GM19193 (cell line): ENCODE data around the gene SYT13.

Source experiments
- POLR2A ChIP-seq: IDR thresholded peaks from 4 replicates; pipeline ENCODE4 v1.6.1; 2011; ENCODE audit not compliant: insufficient read depth, insufficient read length; ENCODE audit errors: extremely low read depth

Gene SYT13

DNA sequence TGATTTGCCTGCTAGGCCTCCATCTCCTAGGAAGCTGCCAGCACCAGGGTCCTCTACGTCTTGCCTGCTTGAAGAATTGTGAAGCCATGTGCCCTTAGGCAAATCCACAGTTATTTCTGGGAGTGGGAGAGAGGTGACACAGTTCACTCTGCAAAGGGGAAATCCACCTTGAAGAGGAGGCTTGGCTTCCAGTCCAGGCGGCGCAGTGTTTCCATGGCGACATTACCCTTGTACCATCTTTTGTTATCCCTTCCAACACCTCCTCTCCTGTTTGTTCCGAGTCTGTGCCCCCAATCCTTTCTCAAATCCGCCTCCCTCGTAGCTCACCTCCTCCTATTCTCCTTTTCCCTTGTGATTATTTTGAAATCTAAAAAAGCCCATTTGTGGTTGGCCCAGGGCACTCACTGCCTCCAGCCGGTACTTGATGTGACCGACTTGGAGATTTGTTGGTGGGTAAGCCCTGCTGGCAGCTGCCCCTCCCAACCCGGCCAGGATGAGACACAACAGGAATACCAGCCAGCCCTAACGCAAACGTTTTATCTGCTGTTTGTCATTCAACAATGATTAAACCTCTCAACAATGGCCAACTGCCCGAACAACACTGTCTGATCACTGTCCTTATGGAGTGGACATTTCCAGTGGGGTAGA, 18.4 kb downstream of the SYT13 start:
- TF ChIP-seq POLR2A = no peak

DNA sequence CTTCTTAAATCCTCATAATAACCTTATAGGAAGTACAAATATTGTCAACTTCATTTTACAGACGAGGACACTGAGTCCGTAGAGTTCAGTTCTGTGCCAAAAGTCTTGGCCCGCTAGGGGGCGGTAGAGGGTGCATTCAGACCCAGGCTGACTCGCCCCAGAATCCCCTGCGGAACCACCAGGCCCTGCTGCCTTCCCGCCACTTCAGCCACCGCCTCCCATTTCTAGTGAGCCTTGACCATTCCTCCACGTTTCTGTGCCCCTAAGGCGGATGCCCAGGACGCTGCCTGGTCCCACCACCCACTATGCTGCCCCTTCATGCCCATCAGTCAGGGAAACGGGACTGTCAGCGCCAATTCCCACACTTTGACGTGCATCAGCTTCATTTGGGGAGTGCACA, 19.1 kb downstream of the SYT13 start:
- no peak for TF ChIP-seq POLR2A

DNA sequence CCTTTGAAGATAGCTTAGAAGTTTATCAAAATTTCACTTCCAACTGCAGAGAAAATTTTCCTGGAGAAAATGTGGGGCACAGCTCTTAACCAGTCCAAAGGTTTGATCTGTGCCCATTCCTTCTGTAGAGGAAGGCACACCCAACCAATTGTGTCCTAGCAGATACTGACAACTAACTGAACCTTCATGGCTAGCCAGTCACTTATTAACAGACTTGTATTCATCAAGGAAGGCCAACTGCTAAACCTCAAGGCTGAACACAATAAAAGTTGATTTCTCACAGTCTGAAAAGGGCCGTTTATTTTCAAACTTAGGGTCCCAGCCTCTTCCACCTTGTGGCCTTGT, 19.5 kb downstream of the SYT13 start:
- no peak for TF ChIP-seq POLR2A

DNA sequence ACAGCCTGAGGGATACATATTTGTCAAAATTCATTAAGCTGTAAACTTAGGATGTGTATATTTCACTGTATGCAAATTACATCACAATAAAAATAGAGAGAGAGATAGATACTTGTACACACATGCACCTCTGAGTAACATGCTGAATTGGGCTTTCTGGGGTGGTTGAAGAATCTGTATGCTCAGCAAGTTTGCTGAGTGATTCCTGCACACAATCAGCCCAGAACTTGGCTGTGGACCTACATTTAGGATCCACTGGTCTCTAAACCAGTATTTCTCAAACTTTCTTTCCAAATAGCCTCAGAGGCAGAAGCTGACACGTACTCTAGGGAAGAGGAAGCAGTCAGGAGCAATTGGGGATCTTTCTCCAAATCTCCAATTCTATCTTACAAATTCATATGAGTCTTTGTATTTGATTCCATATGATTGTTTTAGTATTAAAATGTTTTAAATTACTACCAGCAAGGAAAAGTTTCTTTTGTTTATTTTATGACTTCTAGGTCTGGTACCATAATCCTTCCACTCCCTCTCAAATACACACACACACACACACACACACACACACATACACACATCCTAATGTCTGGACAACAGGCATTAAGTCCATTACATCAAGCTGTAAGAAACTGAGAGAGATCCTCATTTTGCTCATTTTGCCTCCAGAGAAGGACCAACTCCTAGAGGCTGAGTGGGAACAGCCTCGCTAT, 20.0 kb downstream of the SYT13 start:
- TF ChIP-seq POLR2A = no peak

DNA sequence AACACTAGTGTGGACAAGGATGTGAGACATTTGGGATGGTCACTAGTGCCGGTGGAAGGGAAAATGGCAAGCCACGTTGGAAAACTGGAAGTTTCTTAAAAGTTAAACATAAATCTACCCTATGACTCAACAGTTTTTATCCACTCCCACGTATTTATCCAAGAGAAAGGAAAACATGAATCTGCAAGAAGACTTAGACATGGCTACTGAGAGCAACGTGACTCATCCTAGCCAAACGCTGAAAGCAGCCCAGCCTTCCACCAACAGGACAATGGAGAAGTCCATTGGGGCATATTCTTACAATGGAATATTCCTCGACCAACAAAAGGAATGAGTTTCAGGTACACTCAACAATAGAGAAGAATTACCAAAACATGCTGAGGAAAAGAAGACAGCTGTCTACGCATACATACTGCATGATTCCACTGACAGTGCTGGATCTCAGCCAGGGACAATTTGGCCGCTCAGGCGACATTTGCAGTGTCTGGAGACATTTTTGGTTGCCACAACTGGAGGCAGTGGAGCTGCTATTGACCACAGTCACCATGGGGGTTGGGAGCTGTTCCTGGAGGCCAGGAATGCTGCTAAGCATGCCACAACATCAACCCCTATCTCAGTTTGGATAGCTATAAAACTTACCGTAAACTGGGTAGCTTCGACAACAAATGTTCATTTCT, 21.2 kb downstream of the SYT13 start:
- no peak for TF ChIP-seq POLR2A

DNA sequence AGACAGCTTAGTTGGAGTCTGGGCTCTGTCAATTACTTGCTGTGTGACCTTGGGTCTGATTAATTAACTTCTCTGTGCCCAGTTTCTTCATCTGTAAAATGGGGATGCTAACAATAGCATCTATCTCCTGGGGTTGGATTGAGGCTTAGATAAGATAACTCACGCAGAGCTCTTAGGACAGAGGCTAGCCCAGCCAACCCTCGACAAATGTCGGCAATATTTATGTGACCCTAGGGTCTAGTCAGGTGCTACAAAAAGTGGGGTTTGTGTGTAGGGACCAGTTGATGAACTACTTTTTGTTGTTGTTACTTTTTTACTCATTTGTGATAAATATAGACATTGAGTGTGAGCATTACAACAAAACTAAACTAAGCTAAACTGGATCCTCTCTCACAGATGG, 22.4 kb downstream of the SYT13 start:
- TF ChIP-seq POLR2A = no peak

DNA sequence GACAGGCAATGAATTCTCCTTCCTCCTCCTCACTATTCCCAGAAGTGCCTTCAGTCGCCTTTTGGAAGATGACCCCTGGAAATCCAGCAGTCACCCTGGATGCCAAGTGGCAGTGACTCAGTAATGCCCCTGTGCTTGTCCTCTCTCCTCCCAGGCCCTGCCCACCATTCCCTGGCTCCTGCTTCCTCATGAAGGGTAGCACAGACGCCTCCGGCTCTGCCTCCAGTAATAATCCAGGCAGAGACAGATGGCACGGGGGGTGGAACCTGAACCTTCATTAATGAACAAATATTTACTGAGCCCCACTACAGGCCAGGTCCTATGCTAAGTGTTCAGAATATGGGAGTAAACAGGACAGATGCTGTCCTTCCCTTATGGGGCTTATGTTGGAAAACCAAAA, 23.2 kb downstream of the SYT13 start:
- TF ChIP-seq POLR2A = no peak

DNA sequence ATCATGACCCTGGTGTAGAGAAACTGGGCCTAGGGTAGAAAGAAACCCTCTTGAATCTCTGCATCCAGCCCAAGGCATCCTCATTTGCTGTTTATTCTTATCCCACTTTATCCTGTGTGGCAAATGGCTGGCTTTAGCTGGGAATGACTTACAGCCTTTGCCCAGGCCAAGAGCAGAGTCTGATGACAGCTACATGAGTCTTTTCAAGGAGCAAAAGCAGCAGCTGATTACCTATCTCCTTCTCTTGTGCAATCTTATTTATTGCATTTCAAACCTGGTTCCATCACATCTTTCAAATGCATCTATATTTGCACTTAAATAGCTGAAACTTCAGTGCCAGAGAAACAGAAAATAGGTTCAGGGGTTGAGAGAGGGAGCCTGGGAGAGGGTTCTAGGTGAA, 26.1 kb downstream of the SYT13 start:
- TF ChIP-seq POLR2A = no peak

DNA sequence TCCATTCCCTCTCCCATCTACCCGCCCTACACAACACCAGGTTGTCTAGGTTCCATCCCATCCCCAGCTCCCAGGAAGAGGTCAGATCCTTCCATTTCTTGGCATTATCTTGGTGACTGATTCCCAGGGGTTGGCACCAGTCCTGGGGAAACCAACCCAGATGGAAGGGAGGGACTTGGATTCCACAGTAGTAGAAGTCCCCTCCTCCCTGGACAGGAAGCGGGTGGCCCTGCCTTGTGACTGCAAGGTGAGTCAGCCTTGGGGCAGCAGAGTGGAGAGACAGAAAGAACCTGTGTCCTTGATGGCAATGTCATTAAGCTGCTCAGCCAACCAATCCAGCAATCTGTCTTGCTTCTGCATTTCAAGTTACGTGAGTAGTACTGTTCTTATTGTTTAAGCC, 26.5 kb downstream of the SYT13 start:
- no peak for TF ChIP-seq POLR2A

DNA sequence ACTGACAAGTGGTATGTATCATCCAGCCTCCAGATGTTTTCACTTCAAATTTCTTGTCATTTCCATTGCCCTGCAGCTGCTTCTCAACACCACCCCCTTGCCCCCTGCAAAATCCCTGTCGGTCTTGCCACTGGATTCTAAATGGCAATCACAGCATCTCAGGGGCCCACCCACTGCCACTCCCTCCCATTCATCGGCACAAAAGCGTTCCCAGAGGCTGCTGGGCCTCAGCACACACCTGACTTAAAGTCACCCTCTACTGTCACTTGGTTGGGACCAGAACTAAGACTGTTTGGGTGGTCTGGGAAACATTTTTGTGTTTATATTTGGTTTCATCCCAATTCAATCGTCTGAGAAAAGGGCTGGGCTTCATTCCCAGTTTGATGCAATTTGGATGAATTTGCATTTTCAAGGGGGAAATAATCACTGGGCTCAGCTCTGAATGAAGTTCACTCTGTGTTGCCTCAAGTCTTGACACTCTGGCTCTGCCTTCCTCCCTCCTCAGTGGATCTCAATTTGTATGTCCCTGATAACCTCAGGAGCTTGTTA, 27.1 kb downstream of the SYT13 start:
- no peak for TF ChIP-seq POLR2A

DNA sequence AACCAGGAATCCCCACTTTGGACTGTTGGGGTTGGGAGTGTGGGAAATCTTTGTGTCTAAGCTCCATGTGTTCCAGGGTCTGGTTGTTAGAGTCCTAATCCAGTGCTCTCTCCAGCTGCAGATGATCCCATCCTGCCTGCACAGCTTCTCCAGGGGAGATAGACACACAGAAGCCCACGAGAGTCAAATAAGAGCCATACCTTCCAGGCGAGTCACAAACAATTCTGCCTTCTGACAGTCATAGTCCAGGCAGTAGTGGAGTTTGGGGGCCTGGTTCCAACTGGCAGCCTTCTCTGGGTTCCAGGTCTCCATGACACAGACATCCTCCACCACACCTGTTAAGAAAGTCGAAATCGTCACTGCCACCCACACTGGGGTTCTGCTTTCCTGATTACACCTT, 32.1 kb downstream of the SYT13 start:
- TF ChIP-seq POLR2A = no peak

DNA sequence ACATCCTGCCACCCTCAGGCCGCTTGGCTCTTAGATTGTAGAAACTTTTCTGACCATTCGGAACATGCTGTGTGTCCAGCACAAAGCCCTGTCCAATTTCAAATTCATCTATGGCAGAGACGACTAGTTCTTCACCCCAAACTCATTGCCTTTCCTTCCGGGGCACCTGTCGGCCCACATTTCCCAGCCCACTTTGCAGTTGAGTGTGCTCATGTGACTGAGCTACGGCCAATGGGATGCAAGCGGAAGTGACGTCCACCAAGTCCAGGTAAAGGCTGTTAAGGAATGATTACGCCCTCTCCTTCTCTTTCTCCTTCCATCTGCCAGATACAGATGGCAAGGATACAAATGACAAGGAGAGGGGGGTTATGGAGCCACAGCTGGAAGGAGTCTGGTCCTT, 32.5 kb downstream of the SYT13 start:
- TF ChIP-seq POLR2A = no peak

DNA sequence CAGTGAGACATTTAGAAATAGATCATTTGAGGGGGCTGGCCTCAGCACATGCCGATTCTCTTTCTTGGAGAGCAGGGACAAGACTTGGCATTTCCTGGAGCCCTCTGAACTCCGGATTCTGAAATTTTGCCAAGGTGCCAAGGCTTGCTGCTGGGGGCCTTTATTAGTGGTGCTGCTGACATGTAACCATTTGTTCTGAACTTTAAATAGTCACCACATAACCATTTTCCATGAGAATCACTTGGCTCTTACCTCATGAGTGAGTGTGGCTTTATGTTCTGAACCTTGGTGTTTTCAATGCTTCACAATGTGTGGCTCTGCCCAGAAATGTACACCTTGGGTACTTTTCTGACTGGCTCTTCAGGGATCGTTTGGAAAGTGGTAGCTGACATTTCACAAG, 33.3 kb downstream of the SYT13 start:
- no peak for TF ChIP-seq POLR2A

DNA sequence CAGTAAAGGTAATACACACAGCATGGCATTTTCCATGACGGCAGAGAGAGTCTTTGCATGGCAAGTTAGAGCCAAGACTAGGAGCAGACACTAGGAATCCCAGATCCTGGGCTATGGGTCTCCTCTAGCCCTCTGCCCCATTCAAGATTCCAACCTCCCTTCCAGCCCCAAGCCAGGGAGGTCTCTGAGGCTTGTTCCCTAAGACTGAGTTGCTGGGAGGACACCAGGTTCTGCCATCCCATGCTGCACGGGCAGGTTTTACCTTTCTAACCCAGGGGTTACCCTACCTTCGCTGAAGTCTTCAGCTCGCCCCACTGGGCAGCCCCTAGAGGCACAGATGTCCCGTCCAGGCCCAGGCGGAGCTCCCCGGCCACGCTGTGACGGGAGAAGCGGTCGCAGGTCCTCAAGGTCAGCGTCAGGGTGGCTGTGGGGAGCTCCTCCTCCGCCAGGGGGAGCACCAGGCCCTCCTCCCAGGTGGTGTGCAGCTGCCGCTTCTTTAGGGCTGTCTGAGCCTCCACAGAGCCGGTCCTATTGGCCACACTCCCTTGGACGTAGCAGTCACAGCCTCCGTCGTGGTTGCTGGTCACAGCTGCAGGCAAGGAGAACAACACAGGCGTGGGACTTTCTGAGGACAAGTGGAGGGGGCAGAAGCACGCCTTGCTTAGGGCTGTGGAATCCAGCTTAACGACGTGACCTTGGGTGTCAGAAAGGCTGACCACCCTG, 33.8 kb downstream of the SYT13 start:
- TF ChIP-seq POLR2A = no peak

DNA sequence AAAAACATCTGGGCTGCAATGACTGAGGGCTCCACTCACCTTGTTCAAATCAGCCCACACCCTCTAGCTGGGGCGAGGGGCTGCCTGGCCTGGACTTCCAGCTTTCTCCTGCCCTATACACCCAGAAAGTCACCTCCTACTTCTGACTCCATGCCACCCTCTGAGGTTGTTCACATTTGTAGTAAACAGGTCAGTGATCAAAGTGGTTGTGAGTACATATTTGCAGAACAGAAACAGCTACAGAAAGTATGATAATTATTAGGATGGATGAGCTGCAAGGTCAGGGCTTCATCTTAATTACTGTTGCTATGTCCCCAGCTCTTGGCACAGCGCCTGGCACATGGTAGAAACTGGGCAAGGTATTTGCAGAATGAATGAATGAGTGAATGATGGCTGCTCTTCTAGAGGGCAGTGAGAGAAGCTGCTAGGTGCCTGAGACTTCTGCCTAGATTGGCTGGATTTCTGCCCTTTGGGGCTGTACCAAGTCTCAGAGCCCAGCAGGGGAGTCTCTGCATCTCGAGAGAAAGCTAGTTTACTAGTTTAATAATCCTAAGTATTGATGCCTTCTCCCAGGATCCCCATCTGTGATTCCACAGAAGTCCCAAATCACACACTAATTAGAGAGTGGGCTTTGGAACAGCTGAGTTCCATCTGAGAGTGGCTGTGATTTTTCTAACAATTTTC, 36.0 kb downstream of the SYT13 start:
- no peak for TF ChIP-seq POLR2A
